A673 (cell line): Measurements from ENCODE around the gene CYSRT1. TPM values are rescaled to one million over a fixed set of nuclear protein-coding genes. Genes with fewer than 3 reads are reported as not detected.

Experiments
- BruUV-seq: library from RNA; stranded (reverse); fragments of 400-500 nt; replicated peaks from 2 replicates; lab custom pipeline; 2021; lab: Mats Ljungman, UMichigan
- CTCF ChIA-PET: fragments of 300-600 bp; sonication (Branson Sonifier 250); formaldehyde crosslinking; loops from one replicate; lab custom pipeline; 2022; ENCODE audit warnings: antibody characterized with exemption; lab: Charles Lee
- POLR2A ChIA-PET: fragments of 300-600 bp; sonication (Branson Sonifier 250); formaldehyde crosslinking; loops from one replicate; lab custom pipeline; 2022; ENCODE audit warnings: antibody characterized with exemption; ENCODE audit not compliant: low non-redundant PET; lab: Charles Lee
- DNase-seq: peaks from one replicate; pipeline ENCODE4 v3.0.0-alpha.2; 2015; ENCODE audit warnings: low spot score
- H3K27ac ChIP-seq: fragments of 200-600 bp; sonication (generic); 2 replicates; pipeline ENCODE4 v1.5.1; 2016; ENCODE audit warnings: mixed run types, low read depth, mild to moderate bottlenecking, mixed read lengths, antibody characterized with exemption, low read length; ENCODE audit not compliant: poor library complexity, severe bottlenecking
- H3K27me3 ChIP-seq: fragments of 200-600 bp; sonication (generic); replicated peaks from 2 replicates; pipeline ENCODE4 v1.6.1; 2017; ENCODE audit warnings: mixed run types, low read depth, mild to moderate bottlenecking, mixed read lengths, antibody characterized with exemption, low read length; ENCODE audit not compliant: insufficient read depth, poor library complexity
- H3K36me3 ChIP-seq: fragments of 200-600 bp; sonication (generic); 2 replicates; pipeline ENCODE4 v1.6.1; 2016; ENCODE audit warnings: mixed run types, mild to moderate bottlenecking, mixed read lengths, antibody characterized with exemption, low read length; ENCODE audit not compliant: insufficient read depth, poor library complexity, severe bottlenecking
- H3K4me1 ChIP-seq: fragments of 200-600 bp; sonication (generic); 2 replicates; pipeline ENCODE4 v1.6.1; 2017; ENCODE audit warnings: mixed run types, mild to moderate bottlenecking, mixed read lengths, antibody characterized with exemption, low read length; ENCODE audit not compliant: insufficient read depth, poor library complexity, severe bottlenecking
- H3K4me3 ChIP-seq: fragments of 200-600 bp; sonication (generic); 2 replicates; pipeline ENCODE4 v1.5.1; 2016; ENCODE audit warnings: low read depth, mixed run types, mild to moderate bottlenecking, mixed read lengths, low read length; ENCODE audit not compliant: poor library complexity, severe bottlenecking
- H3K9me3 ChIP-seq: fragments of 200-600 bp; sonication (generic); 2 replicates; pipeline ENCODE4 v1.6.1; 2016; ENCODE audit warnings: mixed run types, low read depth, mild to moderate bottlenecking, mixed read lengths, antibody characterized with exemption, low read length; ENCODE audit not compliant: poor library complexity, severe bottlenecking
- CTCF ChIP-seq: fragments of 300-800, 200-600 bp; sonication (generic); conservative IDR thresholded peaks from 2 replicates; pipeline ENCODE4 v1.5.1; 2017; ENCODE audit warnings: low read depth, mild to moderate bottlenecking, antibody characterized with exemption, low read length, moderate library complexity, mixed read lengths
- EZH2 ChIP-seq: fragments of 200-600 bp; sonication (generic); IDR thresholded peaks from 2 replicates; pipeline ENCODE4 v1.6.1; 2017; ENCODE audit warnings: borderline replicate concordance, low read depth, mild to moderate bottlenecking, mixed read lengths, antibody characterized with exemption, low read length; ENCODE audit not compliant: poor library complexity, severe bottlenecking
- intact Hi-C: fragments of 100-400 bp; cut with micrococcal nuclease; formaldehyde crosslinking; loops from one replicate; pipeline ENCODE4 v1.10.0; 2022; ENCODE audit not compliant: unreplicated experiment
- total RNA-seq: library from RNA; stranded (reverse); gene quantifications from 2 replicates; pipeline ENCODE4 v1.2.3, GENCODE V29; 2021

Gene CYSRT1
- total RNA-seq, 1 experiment from 2014 or later, result 0.37 TPM

GRCh38 chr9:137265496-137266161 lies 40.7 kb downstream of the CYSRT1 start:
- Histone ChIP-seq H3K4me1 (no peaks in the 10 kb centered on the region), H3K27ac (peak overlapping the region; percentile 16), H3K27me3 (no peaks in the 10 kb centered on the region), H3K9me3 (no peaks in the 10 kb centered on the region), H3K4me3 (no peak overlapping the region), H3K36me3 (peaks cover 30% of the 10 kb centered on the region)
- POLR2A ChIA-PET, result interaction anchor here (0.6 kb wide), 1 partner anchor 31 kb away, joined by 3 read pairs; no protein-coding TSS in a partner anchor
- CTCF ChIA-PET, result no interaction called here
- TF ChIP-seq EZH2 (no peak), CTCF (no peak)
- BruUV-seq, result no TSS peak
- intact Hi-C loops, result no loop called here
- no peak for DNase-seq

- TF ChIP-seq EZH2 (no peak), CTCF (no peak)
- POLR2A ChIA-PET, result interaction anchor here (0.6 kb wide), 1 partner anchor 30 kb away, joined by 3 read pairs; no protein-coding TSS in a partner anchor
- H3K4me1 ChIP-seq, result no peaks in the 10 kb centered on the region
- no peaks in the 10 kb centered on the region for H3K9me3 ChIP-seq
- peaks cover 30% of the 10 kb centered on the region for H3K36me3 ChIP-seq
- intact Hi-C loops, result no loop called here
- CTCF ChIA-PET, result no interaction called here
- no peaks in the 10 kb centered on the region for H3K27me3 ChIP-seq
- no peak for DNase-seq
- no TSS peak for BruUV-seq
- H3K4me3 ChIP-seq, result no peak overlapping the region
- H3K27ac ChIP-seq, result no peak overlapping the region
These were observed 41.2 kb downstream of the CYSRT1 start for GRCh38 chr9:137266162-137266527.

- Histone ChIP-seq H3K27me3 (no peaks in the 10 kb centered on the region), H3K4me1 (no peaks in the 10 kb centered on the region), H3K36me3 (peaks cover 30% of the 10 kb centered on the region), H3K9me3 (no peaks in the 10 kb centered on the region), H3K4me3 (no peak overlapping the region), H3K27ac (no peak overlapping the region)
- intact Hi-C loops, result no loop called here
- no peak for TF ChIP-seq CTCF
- no peak for TF ChIP-seq EZH2
- POLR2A ChIA-PET, result no interaction called here
- CTCF ChIA-PET, result no interaction called here
- DNase-seq, result no peak
- BruUV-seq, result no TSS peak
These were observed 41.8 kb downstream of the CYSRT1 start for GRCh38 chr9:137266585-137267453.
